NB4 (cell line): ENCODE measurements around the gene IL17RD.

Source experiments
- DNase-seq: peaks from one replicate; pipeline ENCODE4 v3.0.0; 2010; ENCODE audit warnings: low read depth
- H3K4me3 ChIP-seq: one replicate; pipeline ENCODE4 v1.5.1; 2011; ENCODE audit warnings: mild to moderate bottlenecking, low read depth, low read length, moderate library complexity
- CTCF ChIP-seq: IDR thresholded peaks from one replicate; pipeline ENCODE4 v1.5.1; 2012; ENCODE audit warnings: low read depth, low read length
- MYC ChIP-seq: IDR thresholded peaks from 2 replicates; pipeline ENCODE4 v1.6.1; 2011; ENCODE audit warnings: low read depth, low read length
- POLR2A ChIP-seq: IDR thresholded peaks from 2 replicates; pipeline ENCODE4 v1.6.1; 2011; ENCODE audit warnings: mild to moderate bottlenecking; ENCODE audit not compliant: insufficient read length; ENCODE audit errors: extremely low read depth
- TF ChIP-seq, protein P1 (sequence below): IDR thresholded peaks from 2 replicates; pipeline ENCODE4 v1.6.1; 2011; ENCODE audit warnings: low read depth, low read length

Gene IL17RD

GRCh38 chr3:57105585-57105984 lies 59.6 kb downstream of the IL17RD start:
- no peak overlapping the region for H3K4me3 ChIP-seq
- TF ChIP-seq, protein P1, sequence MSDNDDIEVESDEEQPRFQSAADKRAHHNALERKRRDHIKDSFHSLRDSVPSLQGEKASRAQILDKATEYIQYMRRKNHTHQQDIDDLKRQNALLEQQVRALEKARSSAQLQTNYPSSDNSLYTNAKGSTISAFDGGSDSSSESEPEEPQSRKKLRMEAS, result no peak
- TF ChIP-seq CTCF, result no peak
- no peak for TF ChIP-seq POLR2A
- TF ChIP-seq MYC, result no peak
- no peak for DNase-seq

DNA sequence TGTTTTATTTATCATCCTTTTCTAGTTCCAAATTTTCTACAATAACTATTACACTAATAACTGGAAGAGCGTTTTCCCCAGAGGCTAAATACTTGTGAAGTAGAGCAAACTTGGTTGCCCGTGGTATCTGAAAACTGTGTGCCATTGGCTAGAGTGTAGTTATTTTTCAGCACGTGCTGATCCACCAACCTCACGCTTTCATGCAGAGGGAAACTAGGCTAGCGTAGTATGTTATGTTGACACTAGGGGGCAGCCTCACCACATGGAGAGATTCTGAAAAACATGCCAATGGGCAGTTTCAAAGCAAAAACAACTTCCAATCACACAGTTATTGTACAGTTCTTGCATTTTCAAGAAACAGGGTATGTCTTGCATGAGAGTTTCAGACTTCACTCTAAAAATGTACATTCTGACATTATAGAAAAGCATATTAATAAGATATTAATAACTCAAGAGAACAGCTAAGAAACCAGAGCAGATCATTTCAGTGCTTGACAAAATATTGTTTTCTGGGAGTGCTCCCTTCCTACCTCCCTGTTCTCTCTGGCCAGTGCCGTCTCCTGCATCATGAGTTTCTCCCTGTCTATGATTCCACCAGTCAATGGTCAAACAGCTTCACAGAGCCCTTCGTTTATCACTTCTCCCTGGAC lies 65.0 kb downstream of the IL17RD start:
- DNase-seq, result peak; percentile 84
- TF ChIP-seq, protein P1, result peak; percentile 95
- TF ChIP-seq MYC (peak; percentile 91), CTCF (peak; percentile 65), POLR2A (no peak)
- no peak overlapping the region for H3K4me3 ChIP-seq

- H3K4me3 ChIP-seq, result no peak overlapping the region
- DNase-seq, result no peak
- TF ChIP-seq CTCF, result no peak
Observed at GRCh38 chr3:57098418-57099310, 66.5 kb downstream of the IL17RD start.

DNA sequence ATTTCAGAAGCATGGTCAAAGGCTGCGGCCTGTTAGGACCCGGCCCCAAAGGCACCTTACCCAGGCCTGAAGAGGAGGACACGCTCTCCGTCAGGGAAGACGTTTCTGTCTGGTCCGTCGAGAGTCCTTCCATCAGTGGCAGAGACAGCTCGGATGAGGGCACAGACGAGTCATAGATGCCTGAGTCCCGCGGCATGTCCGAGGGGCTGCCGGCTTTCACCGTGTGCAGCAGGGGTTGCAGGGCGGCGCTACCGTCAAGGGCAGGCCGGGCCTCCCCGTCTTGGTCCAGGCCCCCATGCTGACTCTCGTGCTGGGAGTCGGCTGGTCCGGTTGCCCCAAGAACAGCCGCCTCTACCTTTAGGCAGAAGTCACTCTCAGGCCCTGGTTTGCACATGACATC lies 67.6 kb downstream of the IL17RD start:
- no peak overlapping the region for H3K4me3 ChIP-seq
- no peak for DNase-seq
- TF ChIP-seq POLR2A (no peak), CTCF (no peak), MYC (no peak)
- TF ChIP-seq, protein P1, result no peak

DNA sequence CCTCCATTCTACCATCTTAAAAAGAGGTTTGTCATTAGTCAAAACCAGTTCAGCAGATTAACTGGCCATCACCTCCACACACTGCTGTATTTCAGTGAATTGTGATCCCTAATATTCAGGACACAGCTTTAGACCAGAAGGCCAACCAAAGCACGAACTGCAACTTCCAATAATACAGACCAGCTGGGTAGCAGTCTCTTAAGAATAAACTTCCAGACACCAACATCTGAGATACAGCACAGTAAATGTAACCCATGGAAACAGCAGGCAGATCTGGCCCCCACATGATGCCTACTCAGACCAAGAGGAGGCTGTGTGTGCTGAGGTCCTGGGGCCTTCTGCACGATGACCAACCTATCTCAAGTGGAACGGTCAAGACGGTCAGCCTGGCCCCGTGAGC lies 69.8 kb downstream of the IL17RD start:
- TF ChIP-seq POLR2A, result no peak
- no peak for TF ChIP-seq CTCF
- TF ChIP-seq MYC, result no peak
- TF ChIP-seq, protein P1, result no peak
- H3K4me3 ChIP-seq, result no peak overlapping the region
- no peak for DNase-seq

DNA sequence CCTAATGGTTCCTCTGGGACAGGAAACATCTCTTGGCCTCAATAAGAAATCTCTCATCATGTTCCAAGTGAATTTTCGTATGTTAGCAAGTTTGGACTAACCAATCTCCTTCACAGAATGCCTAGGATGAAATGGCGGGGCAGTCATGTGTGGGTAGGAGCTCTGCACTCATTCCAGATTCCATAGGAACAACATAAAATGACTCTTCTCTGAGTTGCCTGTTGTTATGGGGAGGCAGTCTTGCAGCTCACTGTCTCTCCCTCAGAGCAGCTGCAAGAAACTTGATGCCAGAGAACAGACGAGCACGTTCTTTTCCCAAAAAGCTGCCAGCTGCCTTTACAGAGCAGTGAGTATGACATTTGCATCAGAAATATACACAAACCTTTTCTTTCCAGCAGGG lies 70.6 kb downstream of the IL17RD start:
- TF ChIP-seq CTCF (no peak), MYC (no peak), POLR2A (no peak)
- TF ChIP-seq, protein P1, result no peak
- DNase-seq, result no peak
- H3K4me3 ChIP-seq, result no peak overlapping the region
